ENCODE measurements around the gene CYLD.

CYLD gene

GRCh38 chr16:50741225-50741780 is 583 bp upstream of the CYLD start:
- TF ChIP-seq CTCF (IDR thresholded peaks at IDR 0.05; ENCODE audit: extremely low read depth, missing control alignments): no peak
- no peak for DNase-seq (ENCODE audit: low spot score)

GRCh38 chr16:50742576-50743200 is 802 bp downstream of the CYLD start:
- TF ChIP-seq CTCF (IDR thresholded peaks at IDR 0.05; ENCODE audit: extremely low read depth, missing control alignments): no peak
- peak; percentile 75 for DNase-seq (ENCODE audit: low spot score)

- no peak for TF ChIP-seq CTCF (IDR thresholded peaks at IDR 0.05; ENCODE audit: extremely low read depth, missing control alignments)
- DNase-seq (ENCODE audit: low spot score): no peak
These were observed 1.8 kb downstream of the CYLD start for GRCh38 chr16:50743581-50744225.

- no peak for TF ChIP-seq CTCF (IDR thresholded peaks at IDR 0.05; ENCODE audit: extremely low read depth, missing control alignments)
- no peak for DNase-seq (ENCODE audit: low spot score)
These were observed 3.0 kb downstream of the CYLD start for GRCh38 chr16:50744881-50745280.

- TF ChIP-seq CTCF (IDR thresholded peaks at IDR 0.05; ENCODE audit: extremely low read depth, missing control alignments): no peak
- DNase-seq (ENCODE audit: low spot score): no peak
These were observed 4.1 kb downstream of the CYLD start for GRCh38 chr16:50745940-50746339.

- DNase-seq (ENCODE audit: low spot score): peak; percentile 58
- TF ChIP-seq CTCF (IDR thresholded peaks at IDR 0.05; ENCODE audit: extremely low read depth, missing control alignments): peak; percentile 16
These were observed 5.5 kb downstream of the CYLD start for GRCh38 chr16:50747207-50747956.

- no peak for DNase-seq (ENCODE audit: low spot score)
- no peak for TF ChIP-seq CTCF (IDR thresholded peaks at IDR 0.05; ENCODE audit: extremely low read depth, missing control alignments)
These were observed 9.6 kb downstream of the CYLD start for GRCh38 chr16:50751528-50751927.
